SU-DHL-6 (cell line): ENCODE results near the gene CERS6.

ENCODE experiments used
- EZH2phosphoT487 ChIP-seq: fragments of 200-600 bp; sonication (generic), shearing (Covaris generic); conservative IDR thresholded peaks from 2 replicates; pipeline ENCODE4 v1.6.1; 2018; ENCODE audit warnings: mild to moderate bottlenecking, antibody characterized with exemption, low read length, moderate library complexity, mixed read lengths
- TF ChIP-seq, protein P1 (sequence below): fragments of 200-600 bp; sonication (generic); IDR thresholded peaks from one replicate; pipeline ENCODE4 v1.5.1; 2017; ENCODE audit warnings: antibody characterized with exemption, mild to moderate bottlenecking, low read length, moderate library complexity; ENCODE audit not compliant: insufficient read depth, poor library complexity, severe bottlenecking

DNA sequence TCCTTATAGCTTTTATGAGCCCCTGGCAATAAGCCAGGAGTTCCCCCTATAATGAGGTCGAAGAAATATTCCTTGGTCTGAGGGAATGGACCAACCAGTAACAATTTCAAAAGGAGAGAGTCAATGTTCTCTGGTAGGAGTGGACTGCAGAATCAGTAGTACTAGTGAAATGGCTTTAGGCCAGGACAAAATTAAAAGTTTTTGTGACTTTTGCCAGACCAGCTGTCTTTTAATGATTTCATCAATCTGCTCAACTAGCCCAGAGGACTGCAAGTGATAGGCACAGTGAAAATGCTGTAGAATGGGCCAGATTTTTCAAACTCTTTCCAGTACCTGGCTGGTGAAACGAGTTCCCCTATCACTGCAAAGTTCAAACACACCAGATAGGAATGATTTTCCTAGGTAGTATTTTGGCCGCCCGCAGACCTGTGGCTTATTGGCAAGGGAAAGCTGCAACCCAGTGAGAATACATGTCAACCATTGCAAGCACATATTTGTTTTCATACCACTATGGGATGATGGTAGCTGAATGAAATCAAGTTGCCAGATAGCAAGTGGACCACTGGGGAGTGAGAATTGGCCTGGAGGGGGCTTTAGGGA, 45.5 kb downstream of the CERS6 start:
- TF ChIP-seq, protein P1, sequence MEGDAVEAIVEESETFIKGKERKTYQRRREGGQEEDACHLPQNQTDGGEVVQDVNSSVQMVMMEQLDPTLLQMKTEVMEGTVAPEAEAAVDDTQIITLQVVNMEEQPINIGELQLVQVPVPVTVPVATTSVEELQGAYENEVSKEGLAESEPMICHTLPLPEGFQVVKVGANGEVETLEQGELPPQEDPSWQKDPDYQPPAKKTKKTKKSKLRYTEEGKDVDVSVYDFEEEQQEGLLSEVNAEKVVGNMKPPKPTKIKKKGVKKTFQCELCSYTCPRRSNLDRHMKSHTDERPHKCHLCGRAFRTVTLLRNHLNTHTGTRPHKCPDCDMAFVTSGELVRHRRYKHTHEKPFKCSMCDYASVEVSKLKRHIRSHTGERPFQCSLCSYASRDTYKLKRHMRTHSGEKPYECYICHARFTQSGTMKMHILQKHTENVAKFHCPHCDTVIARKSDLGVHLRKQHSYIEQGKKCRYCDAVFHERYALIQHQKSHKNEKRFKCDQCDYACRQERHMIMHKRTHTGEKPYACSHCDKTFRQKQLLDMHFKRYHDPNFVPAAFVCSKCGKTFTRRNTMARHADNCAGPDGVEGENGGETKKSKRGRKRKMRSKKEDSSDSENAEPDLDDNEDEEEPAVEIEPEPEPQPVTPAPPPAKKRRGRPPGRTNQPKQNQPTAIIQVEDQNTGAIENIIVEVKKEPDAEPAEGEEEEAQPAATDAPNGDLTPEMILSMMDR = no peak
- no peak for TF ChIP-seq EZH2phosphoT487
